Measurements from ENCODE around the gene ERGIC1.
"Not testable (repeated sequence)": the region's sequence is repeated elsewhere in the genome, so short reads cannot be mapped to it uniquely, and the experiment has no call there.

ERGIC1 gene

GRCh38 chr5:172845576-172845975 is 11.5 kb downstream of the ERGIC1 start:
- H3K9me2 ChIP-seq (replicated peaks; ENCODE audit: control insufficient read depth, low read length) = no peaks in the 10 kb centered on the region
- H3K36me3 ChIP-seq (ENCODE audit: control insufficient read depth, low read length) = no peaks in the 10 kb centered on the region
- no peak overlapping the region for H3K4me2 ChIP-seq (ENCODE audit: low read length)
- no peaks in the 10 kb centered on the region for H3K27me3 ChIP-seq (ENCODE audit: control insufficient read depth, low read length)
- H3K4me1 ChIP-seq (ENCODE audit: control insufficient read depth, low read length) = peaks cover 31% of the 10 kb centered on the region
- no peak overlapping the region for H3K27ac ChIP-seq (ENCODE audit: low read depth, low read length)
- no peak for TF ChIP-seq CTCF (IDR thresholded peaks at IDR 0.05; ENCODE audit: low read depth, low read length, poor library complexity, severe bottlenecking)
- no peak for TF ChIP-seq EZH2phosphoT487 (IDR thresholded peaks at IDR 0.05; ENCODE audit: borderline replicate concordance, low read length)
- no peaks in the 10 kb centered on the region for H3F3A ChIP-seq (ENCODE audit: control insufficient read depth, insufficient read depth)
- peaks cover 84% of the 10 kb centered on the region for H3K79me2 ChIP-seq (ENCODE audit: control insufficient read depth, low read length)
- H3K4me3 ChIP-seq (ENCODE audit: low read length) = no peak overlapping the region
- H4K20me1 ChIP-seq (ENCODE audit: control insufficient read depth, insufficient read depth, low read depth, low read length) = peaks cover 13% of the 10 kb centered on the region; the same call in 1 of the 2 replicates
- H3K9me3 ChIP-seq (ENCODE audit: control insufficient read depth, insufficient read depth, low read length) = no peaks in the 10 kb centered on the region

GRCh38 chr5:172846249-172846648 is 12.2 kb downstream of the ERGIC1 start:
- no peak overlapping the region for H3K4me2 ChIP-seq (ENCODE audit: low read length)

GRCh38 chr5:172846677-172847076 is 12.6 kb downstream of the ERGIC1 start:
- peaks cover 13% of the 10 kb centered on the region; the same call in 1 of the 2 replicates for H4K20me1 ChIP-seq (ENCODE audit: control insufficient read depth, insufficient read depth, low read depth, low read length)
- no peaks in the 10 kb centered on the region for H3K9me3 ChIP-seq (ENCODE audit: control insufficient read depth, insufficient read depth, low read length)
- peaks cover 33% of the 10 kb centered on the region for H3K4me1 ChIP-seq (ENCODE audit: control insufficient read depth, low read length)
- no peaks in the 10 kb centered on the region for H3F3A ChIP-seq (ENCODE audit: control insufficient read depth, insufficient read depth)
- H3K36me3 ChIP-seq (ENCODE audit: control insufficient read depth, low read length) = no peaks in the 10 kb centered on the region
- peaks cover 82% of the 10 kb centered on the region for H3K79me2 ChIP-seq (ENCODE audit: control insufficient read depth, low read length)
- H3K4me2 ChIP-seq (ENCODE audit: low read length) = no peak overlapping the region
- H3K9me2 ChIP-seq (replicated peaks; ENCODE audit: control insufficient read depth, low read length) = no peaks in the 10 kb centered on the region
- H3K27me3 ChIP-seq (ENCODE audit: control insufficient read depth, low read length) = no peaks in the 10 kb centered on the region
- TF ChIP-seq EZH2phosphoT487 (IDR thresholded peaks at IDR 0.05; ENCODE audit: borderline replicate concordance, low read length) = no peak
- TF ChIP-seq CTCF (IDR thresholded peaks at IDR 0.05; ENCODE audit: low read depth, low read length, poor library complexity, severe bottlenecking) = no peak
- H3K4me3 ChIP-seq (ENCODE audit: low read length) = no peak overlapping the region
- no peak overlapping the region for H3K27ac ChIP-seq (ENCODE audit: low read depth, low read length)

More at GRCh38 chr5:172846249-172846648, 12.2 kb downstream of the ERGIC1 start:
- no peak overlapping the region for H3K4me3 ChIP-seq (ENCODE audit: low read length)
- no peaks in the 10 kb centered on the region for H3K9me2 ChIP-seq (replicated peaks; ENCODE audit: control insufficient read depth, low read length)
- peaks cover 13% of the 10 kb centered on the region; the same call in 1 of the 2 replicates for H4K20me1 ChIP-seq (ENCODE audit: control insufficient read depth, insufficient read depth, low read depth, low read length)
- H3K9me3 ChIP-seq (ENCODE audit: control insufficient read depth, insufficient read depth, low read length) = no peaks in the 10 kb centered on the region
- peaks cover 80% of the 10 kb centered on the region for H3K79me2 ChIP-seq (ENCODE audit: control insufficient read depth, low read length)
- no peaks in the 10 kb centered on the region for H3K27me3 ChIP-seq (ENCODE audit: control insufficient read depth, low read length)
- H3F3A ChIP-seq (ENCODE audit: control insufficient read depth, insufficient read depth) = no peaks in the 10 kb centered on the region
- no peak overlapping the region for H3K27ac ChIP-seq (ENCODE audit: low read depth, low read length)
- no peaks in the 10 kb centered on the region for H3K36me3 ChIP-seq (ENCODE audit: control insufficient read depth, low read length)
- TF ChIP-seq EZH2phosphoT487 (IDR thresholded peaks at IDR 0.05; ENCODE audit: borderline replicate concordance, low read length) (no peak), CTCF (IDR thresholded peaks at IDR 0.05; ENCODE audit: low read depth, low read length, poor library complexity, severe bottlenecking) (no peak)
- peaks cover 33% of the 10 kb centered on the region for H3K4me1 ChIP-seq (ENCODE audit: control insufficient read depth, low read length)

- not testable (repeated sequence) for H3K4me2 ChIP-seq (ENCODE audit: low read length); H3K27me3 ChIP-seq (ENCODE audit: control insufficient read depth, low read length); H3K9me2 ChIP-seq (replicated peaks; ENCODE audit: control insufficient read depth, low read length); H3K36me3 ChIP-seq (ENCODE audit: control insufficient read depth, low read length); H3K4me3 ChIP-seq (ENCODE audit: low read length); H3K9me3 ChIP-seq (ENCODE audit: control insufficient read depth, insufficient read depth, low read length); H3F3A ChIP-seq (ENCODE audit: control insufficient read depth, insufficient read depth); H3K27ac ChIP-seq (ENCODE audit: low read depth, low read length)
- Histone ChIP-seq H3K79me2 (ENCODE audit: control insufficient read depth, low read length) (peaks cover 84% of the 10 kb centered on the region), H3K4me1 (ENCODE audit: control insufficient read depth, low read length) (peaks cover 33% of the 10 kb centered on the region), H4K20me1 (ENCODE audit: control insufficient read depth, insufficient read depth, low read depth, low read length) (peaks cover 13% of the 10 kb centered on the region; the same call in 1 of the 2 replicates)
These were observed 13.5 kb downstream of the ERGIC1 start for GRCh38 chr5:172847584-172847983.
